Stimulated activated CD8-positive, alpha-beta memory T cell treated with anti-CD3 and anti-CD28 coated beads, Interleukin-15, amount 100 ng/mL, for 24 hours (primary cell): ENCODE results near the gene FBXO45.
"Not testable (repeated sequence)": the region's sequence is repeated elsewhere in the genome, so short reads cannot be mapped to it uniquely, and the experiment has no call there.

ENCODE experiments used
- DNase-seq: peaks from one replicate; pipeline ENCODE4 v3.0.0-alpha.2; 2020; ENCODE audit warnings: low read depth

The FBXO45 gene

DNA sequence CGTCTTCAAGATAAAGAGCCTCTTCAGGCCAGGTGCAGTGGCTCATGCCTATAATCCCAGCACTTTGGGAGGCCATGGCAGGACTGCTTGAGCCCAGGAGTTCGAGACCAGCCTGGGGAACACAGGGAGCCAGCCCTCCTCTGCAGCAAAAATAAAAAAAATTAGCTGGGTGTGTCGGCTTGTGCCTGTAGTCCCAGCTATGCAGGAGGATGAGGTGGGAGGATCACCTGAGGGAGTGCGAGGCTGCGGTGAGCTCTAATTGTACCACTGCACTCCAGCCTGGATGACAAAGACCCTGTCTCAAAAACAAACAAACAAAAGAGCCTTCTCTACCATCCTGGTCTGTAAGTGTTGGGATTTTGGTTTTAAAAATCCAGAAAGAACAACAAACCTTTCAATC, 11.2 kb upstream of the FBXO45 start:
- no peak for DNase-seq

GRCh38 chr3:196558476-196558875, 10.0 kb upstream of the FBXO45 start:
- DNase-seq, result no peak

- no peak for DNase-seq
Observed at GRCh38 chr3:196559826-196560225, 8.6 kb upstream of the FBXO45 start.

GRCh38 chr3:196563721-196564225, 4.7 kb upstream of the FBXO45 start:
- DNase-seq, result no peak

GRCh38 chr3:196569003-196569516, 600 bp downstream of the FBXO45 start:
- peak; percentile 21 for DNase-seq

- not testable (repeated sequence) for DNase-seq
Observed at GRCh38 chr3:196570332-196570731, 1.9 kb downstream of the FBXO45 start.

DNA sequence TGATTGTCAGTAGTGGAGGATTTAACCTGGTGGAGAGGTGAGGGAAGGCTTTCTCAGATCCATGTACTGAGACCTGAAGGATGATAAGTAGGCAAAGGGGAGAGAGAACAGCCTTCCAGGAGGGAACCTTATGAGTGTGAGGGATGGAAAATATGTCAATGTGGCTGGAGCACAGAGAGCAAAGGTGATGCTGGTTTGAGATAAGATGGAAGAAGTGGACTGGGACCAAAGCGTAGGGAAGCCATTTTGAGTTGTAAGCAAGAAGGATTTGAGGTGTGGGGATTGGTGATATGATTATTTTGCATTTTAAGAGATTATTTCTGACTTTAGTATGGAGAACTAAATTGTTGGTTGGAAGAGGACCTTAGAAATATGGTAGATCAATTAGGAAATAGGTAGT, 3.9 kb downstream of the FBXO45 start:
- DNase-seq, result no peak

- no peak for DNase-seq
Observed at GRCh38 chr3:196585044-196585757, 16.7 kb downstream of the FBXO45 start.

GRCh38 chr3:196590279-196590678, 21.8 kb downstream of the FBXO45 start:
- no peak for DNase-seq

GRCh38 chr3:196596355-196596754, 27.9 kb downstream of the FBXO45 start:
- no peak for DNase-seq

DNA sequence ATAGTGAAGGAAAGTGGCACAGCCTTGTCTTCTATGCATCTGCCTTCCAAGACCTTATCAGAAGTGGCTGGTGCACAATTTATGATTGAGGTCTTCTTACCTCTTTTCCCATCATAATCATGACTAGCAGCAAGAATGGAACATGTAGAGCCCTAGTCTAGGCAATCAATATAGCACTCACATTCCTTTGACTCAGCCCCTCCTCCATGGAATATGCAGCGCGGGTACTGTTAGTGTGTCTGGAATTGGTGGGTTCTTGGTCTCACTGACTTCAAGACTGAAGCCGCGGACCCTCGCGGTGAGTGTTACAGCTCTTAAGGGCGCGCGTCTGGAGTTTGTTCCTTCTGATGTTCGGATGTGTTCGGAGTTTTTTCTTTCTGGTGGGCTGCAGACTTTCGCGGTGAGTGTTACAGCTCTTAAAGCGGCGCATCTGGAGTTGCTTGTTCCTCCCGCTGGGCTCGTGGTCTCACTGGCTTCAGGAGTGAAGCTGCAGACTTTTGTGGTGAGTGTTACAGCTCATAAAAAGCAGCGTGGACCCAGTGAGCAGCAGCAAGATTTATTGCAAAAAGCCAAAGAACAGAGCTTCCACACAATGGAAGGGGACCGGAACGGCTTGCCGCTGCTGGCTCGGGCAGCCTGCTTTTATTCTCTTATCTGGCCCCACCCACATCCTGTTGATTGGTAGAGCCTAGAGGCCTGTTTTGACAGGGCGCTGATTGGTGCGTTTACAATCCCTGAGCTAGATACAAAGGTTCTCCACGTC, 29.7 kb downstream of the FBXO45 start:
- DNase-seq, result not testable (repeated sequence)

DNA sequence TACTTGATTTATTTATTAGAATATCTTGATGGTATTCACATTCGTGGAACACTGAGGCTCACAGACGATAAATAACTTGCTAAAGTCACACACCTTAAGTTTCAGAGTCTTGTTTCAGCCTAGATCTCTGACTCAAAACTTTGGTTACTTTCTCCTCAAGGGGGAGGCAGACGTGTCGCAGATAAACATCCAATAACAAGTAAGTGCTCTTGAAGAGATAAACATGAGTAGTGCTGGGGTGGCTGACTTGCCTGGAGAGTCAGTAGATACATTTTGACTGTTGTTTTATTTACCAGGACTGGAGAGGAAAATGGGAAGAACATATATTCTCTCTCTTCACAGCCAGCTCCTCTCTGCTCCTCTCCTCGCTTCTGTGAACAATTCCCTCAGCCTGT, 31.3 kb downstream of the FBXO45 start:
- DNase-seq, result no peak

- no peak for DNase-seq
Observed at GRCh38 chr3:196600359-196600758, 31.9 kb downstream of the FBXO45 start.

DNA sequence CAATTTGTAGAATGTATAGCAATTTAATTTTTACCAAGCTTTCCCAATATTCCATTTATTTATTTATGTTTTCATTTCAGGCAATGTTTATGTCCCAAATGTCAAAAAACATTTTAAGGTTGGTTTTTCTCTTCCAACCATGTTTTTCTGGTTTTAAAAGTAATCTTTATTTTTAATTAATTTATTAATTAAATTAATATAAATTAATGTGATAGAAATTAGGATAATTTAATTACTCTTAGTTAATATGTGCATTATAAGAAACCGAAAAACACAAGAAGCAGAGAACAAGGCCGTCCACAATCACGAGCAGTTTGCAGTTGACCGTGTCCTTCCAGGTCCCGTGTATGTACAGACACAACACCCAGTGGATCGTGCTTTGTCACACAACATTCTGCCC, 34.2 kb downstream of the FBXO45 start:
- no peak for DNase-seq

DNA sequence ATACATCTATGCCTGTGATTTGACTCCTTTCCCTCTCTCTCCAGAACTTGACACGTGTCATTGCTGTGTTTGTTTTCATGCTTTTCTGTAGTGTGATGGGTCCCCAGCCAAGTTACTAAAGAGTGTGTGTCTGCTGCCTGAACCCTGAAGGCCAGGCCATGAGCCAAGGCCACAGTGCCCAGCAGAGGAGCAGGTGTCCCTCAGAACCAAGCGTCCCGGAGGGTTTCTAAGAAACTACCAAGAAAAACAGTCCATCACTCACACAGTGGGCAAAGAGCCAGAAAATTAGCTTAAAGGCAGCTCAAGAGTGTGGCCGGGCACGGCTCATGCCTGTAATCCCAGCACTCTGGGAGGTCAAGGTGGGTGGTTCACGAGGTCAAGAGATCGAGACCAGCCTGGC, 35.2 kb downstream of the FBXO45 start:
- no peak for DNase-seq

DNA sequence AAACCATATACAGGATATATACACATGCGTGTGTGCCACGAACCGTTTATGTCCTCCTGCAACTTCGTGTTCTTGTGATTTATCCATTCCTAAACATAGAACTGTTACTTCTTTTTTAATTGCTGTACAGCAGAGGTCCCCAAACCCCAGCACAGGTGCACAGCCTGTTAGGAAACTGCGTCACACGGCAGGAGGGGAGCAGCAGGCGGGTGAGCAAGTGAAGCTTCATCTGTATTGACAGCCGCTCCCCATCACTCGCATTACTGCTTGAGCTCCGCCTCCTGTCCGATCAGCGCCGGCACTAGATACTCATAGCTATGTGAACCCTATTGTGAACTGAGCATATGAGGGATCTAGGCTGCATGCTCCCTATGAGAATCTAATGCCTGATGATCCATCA, 36.1 kb downstream of the FBXO45 start:
- DNase-seq, result no peak

- DNase-seq, result no peak
Observed at GRCh38 chr3:196608693-196609092, 40.2 kb downstream of the FBXO45 start.

DNA sequence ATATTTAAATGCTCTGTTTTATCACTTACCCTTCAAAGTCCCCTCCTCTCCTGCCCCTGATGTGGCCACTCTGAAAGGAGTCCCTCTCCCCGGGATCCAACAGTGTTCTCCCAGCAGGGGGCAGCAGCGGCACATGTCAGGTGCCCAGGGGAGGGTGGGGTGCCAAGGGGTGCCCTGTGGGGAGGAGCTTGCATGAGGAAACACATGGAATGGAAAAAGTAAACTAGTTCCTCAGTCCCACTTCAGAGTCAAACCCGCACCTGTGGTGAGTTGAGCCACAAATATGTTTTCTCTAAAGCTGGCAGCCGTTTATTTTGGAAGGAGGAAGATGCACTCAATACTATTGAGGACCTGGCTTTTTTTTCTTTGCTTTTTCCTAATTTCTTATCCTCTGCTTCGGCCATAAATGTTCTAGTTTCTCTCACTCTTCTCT, 40.9 kb downstream of the FBXO45 start:
- DNase-seq, result peak; percentile 90

GRCh38 chr3:196609805-196610515, 41.5 kb downstream of the FBXO45 start:
- no peak for DNase-seq

DNA sequence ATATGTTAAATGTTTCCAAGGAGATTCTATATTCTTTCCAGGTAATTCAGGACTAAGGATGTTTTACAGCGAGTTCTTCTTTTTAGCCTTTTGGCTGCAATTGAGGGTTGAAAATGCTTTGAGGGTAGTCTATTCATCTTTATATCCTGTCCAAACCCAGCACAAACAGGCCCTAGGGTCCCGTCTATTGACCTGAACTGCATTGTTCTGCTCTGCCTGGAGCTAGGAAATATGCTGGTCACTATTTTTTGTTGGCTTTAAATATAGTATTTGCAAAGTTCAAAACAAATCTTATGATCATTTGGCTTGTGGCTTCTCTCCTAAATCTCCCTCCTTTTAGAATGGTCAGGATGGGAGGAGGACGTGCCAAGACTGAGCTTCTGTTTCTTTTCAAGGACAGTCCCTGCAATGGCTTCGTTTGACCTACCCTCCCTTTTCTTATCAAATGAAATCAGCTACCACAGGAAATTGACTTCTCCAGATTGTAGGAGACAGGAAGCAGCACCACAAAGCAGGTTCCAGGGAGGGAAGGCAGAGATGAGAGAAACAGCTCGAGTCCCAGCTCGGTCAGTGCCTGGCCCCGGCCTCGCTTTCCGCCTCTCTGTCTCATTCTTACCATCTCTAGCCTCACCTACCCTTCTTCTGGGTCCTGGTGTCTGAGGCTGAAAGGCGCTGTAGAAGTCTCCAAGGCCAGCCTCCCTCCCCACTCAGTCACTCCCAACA, 43.5 kb downstream of the FBXO45 start:
- no peak for DNase-seq

GRCh38 chr3:196615234-196615633, 46.8 kb downstream of the FBXO45 start:
- not testable (repeated sequence) for DNase-seq

GRCh38 chr3:196617256-196617655, 48.8 kb downstream of the FBXO45 start:
- no peak for DNase-seq
